Stimulated activated CD4-positive, alpha-beta T cell treated with anti-CD3 and anti-CD28 coated beads, TNF-alpha, amount 100 ng/mL, for 4 hours (primary cell): ENCODE measurements around the gene NINL.
"Not testable (repeated sequence)": the region's sequence is repeated elsewhere in the genome, so short reads cannot be mapped to it uniquely, and the experiment has no call there.

Source experiments
- DNase-seq, 3 experiments: peaks; one replicate each; pipeline ENCODE4 v3.0.0-alpha.2; 2020; ENCODE audit warnings: low read depth in 3 of 3

NINL gene

GRCh38 chr20:25485872-25486271, 99.5 kb downstream of the NINL start:
- no peak for DNase-seq

- no peak for DNase-seq
Observed at GRCh38 chr20:25484911-25485511, 100.3 kb downstream of the NINL start.

GRCh38 chr20:25484224-25484846, 101.0 kb downstream of the NINL start:
- DNase-seq: no peak

- no peak for DNase-seq
Observed at GRCh38 chr20:25483431-25484132, 101.7 kb downstream of the NINL start.

GRCh38 chr20:25481918-25482253, 103.4 kb downstream of the NINL start:
- no peak for DNase-seq

- no peak for DNase-seq
Observed at GRCh38 chr20:25481235-25481917, 104.0 kb downstream of the NINL start.

GRCh38 chr20:25480797-25481196, 104.5 kb downstream of the NINL start:
- DNase-seq: no peak

GRCh38 chr20:25480156-25480555, 105.2 kb downstream of the NINL start:
- DNase-seq: no peak

- DNase-seq: no peak
Observed at GRCh38 chr20:25479638-25480037, 105.7 kb downstream of the NINL start.

GRCh38 chr20:25478889-25479568, 106.3 kb downstream of the NINL start:
- no peak for DNase-seq

- no peak for DNase-seq
Observed at GRCh38 chr20:25477014-25477882, 108.1 kb downstream of the NINL start.

- no peak for DNase-seq
Observed at GRCh38 chr20:25476106-25477013, 109.0 kb downstream of the NINL start.

GRCh38 chr20:25473297-25473696, 112.0 kb downstream of the NINL start:
- not testable (repeated sequence) for DNase-seq

- DNase-seq: no peak
Observed at GRCh38 chr20:25471020-25471419, 114.3 kb downstream of the NINL start.

GRCh38 chr20:25470045-25470444, 115.3 kb downstream of the NINL start:
- DNase-seq: peak; percentile 2 to 10 (median 9)

GRCh38 chr20:25469558-25469957, 115.8 kb downstream of the NINL start:
- no peak for DNase-seq

- DNase-seq: no peak
Observed at GRCh38 chr20:25468126-25469075, 116.9 kb downstream of the NINL start.

- no peak for DNase-seq
Observed at GRCh38 chr20:25467441-25467840, 117.9 kb downstream of the NINL start.

- no peak for DNase-seq
Observed at GRCh38 chr20:25466846-25467245, 118.5 kb downstream of the NINL start.
